H9 (cell line): Measurements from ENCODE around the gene DTX4. TPM values are rescaled to one million over a fixed set of nuclear protein-coding genes. Genes with fewer than 3 reads are reported as not detected.

ENCODE experiments used
- DNase-seq: peaks from one replicate; pipeline ENCODE4 v3.0.0-alpha.2; 2017
- H2AFZ ChIP-seq: one replicate; pipeline ENCODE4 v1.6.1; 2013; ENCODE audit warnings: mild to moderate bottlenecking, low read length, control low read depth, moderate library complexity
- H2AK5ac ChIP-seq: 2 replicates; pipeline ENCODE4 v1.6.1; 2013; ENCODE audit warnings: low read length, control low read depth, mixed read lengths; ENCODE audit not compliant: insufficient read length
- H2BK120ac ChIP-seq: one replicate; pipeline ENCODE4 v1.6.1; 2013; ENCODE audit warnings: low read depth, mild to moderate bottlenecking, low read length, control low read depth, inconsistent platforms; ENCODE audit not compliant: poor library complexity, severe bottlenecking
- H2BK12ac ChIP-seq: 2 replicates; pipeline ENCODE4 v1.6.1; 2013; ENCODE audit warnings: low read length, control low read depth, mixed read lengths, low read depth; ENCODE audit not compliant: insufficient read length
- H2BK15ac ChIP-seq: 2 replicates; pipeline ENCODE4 v1.6.1; 2013; ENCODE audit warnings: low read depth, low read length, control low read depth
- H2BK20ac ChIP-seq: one replicate; pipeline ENCODE4 v1.6.1; 2013; ENCODE audit warnings: low read depth, mild to moderate bottlenecking, low read length, control low read depth, inconsistent platforms; ENCODE audit not compliant: poor library complexity, severe bottlenecking
- H2BK5ac ChIP-seq: 2 replicates; pipeline ENCODE4 v1.6.1; 2013; ENCODE audit warnings: low read length, control low read depth, mixed read lengths; ENCODE audit not compliant: insufficient read length
- H3K14ac ChIP-seq: 2 replicates; pipeline ENCODE4 v1.6.1; 2013; ENCODE audit warnings: low read length, control low read depth; ENCODE audit not compliant: insufficient read depth
- H3K18ac ChIP-seq: 2 replicates; pipeline ENCODE4 v1.6.1; 2013; ENCODE audit warnings: low read depth, mild to moderate bottlenecking, mixed read lengths, low read length, control low read depth; ENCODE audit not compliant: insufficient read length
- H3K23ac ChIP-seq: 2 replicates; pipeline ENCODE4 v1.6.1; 2013; ENCODE audit warnings: low read length, control low read depth, mixed read lengths, low read depth; ENCODE audit not compliant: insufficient read length
- H3K23me2 ChIP-seq: 2 replicates; pipeline ENCODE4 v1.6.1; 2013; ENCODE audit warnings: low read depth, mild to moderate bottlenecking, mixed read lengths, low read length, control low read depth; ENCODE audit not compliant: insufficient read length, poor library complexity, severe bottlenecking
- H3K27ac ChIP-seq: 2 replicates; pipeline ENCODE4 v1.5.1; 2013; ENCODE audit warnings: low read length, control low read depth, mixed read lengths, low read depth; ENCODE audit not compliant: insufficient read length
- H3K27me3 ChIP-seq: 2 replicates; pipeline ENCODE4 v1.6.1; 2013; ENCODE audit warnings: low read length, control low read depth, inconsistent platforms; ENCODE audit not compliant: insufficient read depth
- H3K4ac ChIP-seq: 2 replicates; pipeline ENCODE4 v1.6.1; 2013; ENCODE audit warnings: low read depth, mild to moderate bottlenecking, control low read depth, inconsistent platforms, low read length, moderate library complexity
- H3K4me1 ChIP-seq: 2 replicates; pipeline ENCODE4 v1.6.1; 2013; ENCODE audit warnings: low read length, control low read depth, inconsistent platforms; ENCODE audit not compliant: insufficient read depth
- H3K4me2 ChIP-seq: 2 replicates; pipeline ENCODE4 v1.6.1; 2013; ENCODE audit warnings: low read length, control low read depth, mixed read lengths; ENCODE audit not compliant: insufficient read length, insufficient read depth
- H3K56ac ChIP-seq: 2 replicates; pipeline ENCODE4 v1.6.1; 2013; ENCODE audit warnings: low read depth, mild to moderate bottlenecking, mixed read lengths, low read length, control low read depth; ENCODE audit not compliant: insufficient read length
- H3K79me1 ChIP-seq: 2 replicates; pipeline ENCODE4 v1.6.1; 2013; ENCODE audit warnings: low read depth, mild to moderate bottlenecking, moderate library complexity, low read length, control low read depth, inconsistent platforms; ENCODE audit not compliant: insufficient read depth, poor library complexity, severe bottlenecking
- H3K79me2 ChIP-seq: 2 replicates; pipeline ENCODE4 v1.6.1; 2013; ENCODE audit warnings: low read length, control low read depth, inconsistent platforms; ENCODE audit not compliant: insufficient read depth
- H3K9ac ChIP-seq: 2 replicates; pipeline ENCODE4 v1.6.1; 2013; ENCODE audit warnings: low read length, control low read depth, mixed read lengths; ENCODE audit not compliant: insufficient read length; ENCODE audit errors: extremely low read depth
- H3K9me3 ChIP-seq: one replicate; pipeline ENCODE4 v1.6.1; 2013; ENCODE audit warnings: low read depth, low read length, inconsistent platforms; ENCODE audit not compliant: control insufficient read depth
- H3T11ph ChIP-seq: one replicate; pipeline ENCODE4 v1.6.1; 2013; ENCODE audit warnings: mild to moderate bottlenecking, low read length, control low read depth, inconsistent platforms
- H4K20me1 ChIP-seq: one replicate; pipeline ENCODE4 v1.6.1; 2013; ENCODE audit not compliant: control insufficient read depth, insufficient read length, insufficient read depth
- H4K5ac ChIP-seq: 2 replicates; pipeline ENCODE4 v1.6.1; 2013; ENCODE audit warnings: low read depth, mild to moderate bottlenecking, mixed read lengths, low read length, control low read depth; ENCODE audit not compliant: insufficient read length
- H4K8ac ChIP-seq: replicated peaks from 2 replicates; pipeline ENCODE4 v1.6.1; 2013; ENCODE audit warnings: low read length, control low read depth, mixed read lengths, low read depth; ENCODE audit not compliant: insufficient read length
- H4K91ac ChIP-seq: 2 replicates; pipeline ENCODE4 v1.6.1; 2013; ENCODE audit warnings: low read depth, mild to moderate bottlenecking, moderate library complexity, mixed read lengths, low read length, control low read depth; ENCODE audit not compliant: insufficient read length
- H3K27ac Mint-ChIP-seq, 3 experiments: 2 replicates in 2 of 3; 3 replicates in 1 of 3; pipeline ENCODE4 v1.8.0; 2020 to 2021; ENCODE audit warnings: mixed read lengths in 3 of 3, mild to moderate bottlenecking in 1 of 3, moderate library complexity in 1 of 3
- H3K27me3 Mint-ChIP-seq: 2 replicates; pipeline ENCODE4 v1.8.0; 2021; ENCODE audit warnings: low read depth, mild to moderate bottlenecking, moderate library complexity, mixed read lengths
- H3K36me3 Mint-ChIP-seq, 3 experiments: 2 replicates in 2 of 3; 3 replicates in 1 of 3; pipeline ENCODE4 v1.8.0; 2020 to 2021; ENCODE audit warnings: low read depth in 3 of 3, mixed read lengths in 3 of 3; ENCODE audit not compliant: insufficient read depth in 1 of 3
- H3K4me1 Mint-ChIP-seq, 2 experiments: 2 replicates each; pipeline ENCODE4 v1.8.0; 2020; ENCODE audit warnings: mixed read lengths in 2 of 2
- H3K4me3 Mint-ChIP-seq, 2 experiments: 2 replicates in 1 of 2; 3 replicates in 1 of 2; pipeline ENCODE4 v1.8.0; 2020 to 2021; ENCODE audit warnings: mild to moderate bottlenecking in 2 of 2, mixed read lengths in 2 of 2, moderate library complexity in 1 of 2
- H3K9me3 Mint-ChIP-seq, 2 experiments: 2 replicates in 1 of 2; 3 replicates in 1 of 2; pipeline ENCODE4 v1.8.0; 2020; ENCODE audit warnings: mild to moderate bottlenecking in 2 of 2, mixed read lengths in 2 of 2, moderate library complexity in 1 of 2
- WGBS: extraction: QIAGEN DNeasy Blood & Tissue Kit; methylation state at CpG from one replicate; pipeline ENCODE4 v1.1.7; 2013; ENCODE audit warnings: missing lambda C conversion rate, low lambda C conversion rate, mixed read lengths; ENCODE audit not compliant: insufficient read length; ENCODE audit errors: extremely low coverage; 5-methylcytosine and 5-hydroxymethylcytosine counted together
- total RNA-seq: library from RNA; stranded (reverse); gene quantifications from 2 replicates; pipeline ENCODE4 v1.2.1, GENCODE V29; 2021
- TF ChIP-seq, protein P1 (sequence below): fragments of 200-600 bp; sonication (generic); conservative IDR thresholded peaks from 3 replicates; pipeline ENCODE4 v1.8.0; 2021; ENCODE audit warnings: antibody characterized with exemption, mild to moderate bottlenecking

Gene DTX4
- total RNA-seq, 1 experiment from 2014 or later, result 13.0 TPM

DNA sequence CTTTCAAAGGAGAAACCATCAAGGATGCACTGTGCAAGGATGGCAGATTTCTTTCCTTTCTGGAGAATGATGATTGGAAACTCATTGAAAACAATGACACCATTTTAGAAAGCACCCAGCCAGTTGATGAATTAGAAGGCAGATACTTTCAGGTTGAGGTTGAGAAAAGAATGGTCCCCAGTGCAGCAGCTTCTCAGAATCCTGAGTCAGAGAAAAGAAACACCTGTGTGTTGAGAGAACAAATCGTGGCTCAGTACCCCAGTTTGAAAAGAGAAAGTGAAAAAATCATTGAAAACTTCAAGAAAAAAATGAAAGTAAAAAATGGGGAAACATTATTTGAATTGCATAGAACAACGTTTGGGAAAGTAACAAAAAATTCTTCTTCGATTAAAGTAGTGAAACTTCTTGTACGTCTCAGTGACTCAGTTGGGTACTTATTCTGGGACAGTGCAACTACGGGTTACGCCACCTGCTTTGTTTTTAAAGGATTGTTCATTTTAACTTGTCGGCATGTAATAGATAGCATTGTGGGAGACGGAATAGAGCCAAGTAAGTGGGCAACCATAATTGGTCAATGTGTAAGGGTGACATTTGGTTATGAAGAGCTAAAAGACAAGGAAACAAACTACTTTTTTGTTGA is 19.5 kb upstream of the DTX4 start:
- Histone ChIP-seq H3K18ac (no peak overlapping the region), H3K56ac (no peak overlapping the region), H3K9me3 (no peaks in the 10 kb centered on the region), H3K23ac (no peak overlapping the region), H3K79me2 (no peaks in the 10 kb centered on the region), H2BK5ac (no peak overlapping the region), H2BK20ac (no peak overlapping the region), H3K27ac (no peak overlapping the region), H3K79me1 (no peaks in the 10 kb centered on the region), H4K20me1 (no peaks in the 10 kb centered on the region), H3K4ac (no peak overlapping the region), H3T11ph (no peak overlapping the region), H2BK12ac (no peak overlapping the region), H3K9ac (no peak overlapping the region), H4K91ac (no peak overlapping the region), H4K8ac (no peak overlapping the region), H2AK5ac (no peak overlapping the region), H2BK120ac (no peak overlapping the region), H2BK15ac (no peak overlapping the region), H2AFZ (no peak overlapping the region), H4K5ac (no peak overlapping the region), H3K4me1 (no peaks in the 10 kb centered on the region), H3K27me3 (no peaks in the 10 kb centered on the region), H3K4me2 (no peak overlapping the region), H3K23me2 (no peaks in the 10 kb centered on the region), H3K14ac (no peak overlapping the region)
- H3K36me3 Mint-ChIP-seq, result peaks cover 8 to 28% (median 27%) of the 10 kb centered on the region in 3 experiments; a peak in 6 of 7 replicates
- WGBS, result no CpG with 5 or more reads among the region's 8 CpGs
- no peak for DNase-seq
- H3K9me3 Mint-ChIP-seq, result no peaks in the 10 kb centered on the region
- TF ChIP-seq, protein P1, sequence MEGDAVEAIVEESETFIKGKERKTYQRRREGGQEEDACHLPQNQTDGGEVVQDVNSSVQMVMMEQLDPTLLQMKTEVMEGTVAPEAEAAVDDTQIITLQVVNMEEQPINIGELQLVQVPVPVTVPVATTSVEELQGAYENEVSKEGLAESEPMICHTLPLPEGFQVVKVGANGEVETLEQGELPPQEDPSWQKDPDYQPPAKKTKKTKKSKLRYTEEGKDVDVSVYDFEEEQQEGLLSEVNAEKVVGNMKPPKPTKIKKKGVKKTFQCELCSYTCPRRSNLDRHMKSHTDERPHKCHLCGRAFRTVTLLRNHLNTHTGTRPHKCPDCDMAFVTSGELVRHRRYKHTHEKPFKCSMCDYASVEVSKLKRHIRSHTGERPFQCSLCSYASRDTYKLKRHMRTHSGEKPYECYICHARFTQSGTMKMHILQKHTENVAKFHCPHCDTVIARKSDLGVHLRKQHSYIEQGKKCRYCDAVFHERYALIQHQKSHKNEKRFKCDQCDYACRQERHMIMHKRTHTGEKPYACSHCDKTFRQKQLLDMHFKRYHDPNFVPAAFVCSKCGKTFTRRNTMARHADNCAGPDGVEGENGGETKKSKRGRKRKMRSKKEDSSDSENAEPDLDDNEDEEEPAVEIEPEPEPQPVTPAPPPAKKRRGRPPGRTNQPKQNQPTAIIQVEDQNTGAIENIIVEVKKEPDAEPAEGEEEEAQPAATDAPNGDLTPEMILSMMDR, result no peak
- H3K4me3 Mint-ChIP-seq, result no peak overlapping the region
- H3K4me1 Mint-ChIP-seq, result no peaks in the 10 kb centered on the region
- H3K27me3 Mint-ChIP-seq, result no peaks in the 10 kb centered on the region
- H3K27ac Mint-ChIP-seq, result no peak overlapping the region
